ENCODE measurements around the gene TXNRD2.

DNA sequence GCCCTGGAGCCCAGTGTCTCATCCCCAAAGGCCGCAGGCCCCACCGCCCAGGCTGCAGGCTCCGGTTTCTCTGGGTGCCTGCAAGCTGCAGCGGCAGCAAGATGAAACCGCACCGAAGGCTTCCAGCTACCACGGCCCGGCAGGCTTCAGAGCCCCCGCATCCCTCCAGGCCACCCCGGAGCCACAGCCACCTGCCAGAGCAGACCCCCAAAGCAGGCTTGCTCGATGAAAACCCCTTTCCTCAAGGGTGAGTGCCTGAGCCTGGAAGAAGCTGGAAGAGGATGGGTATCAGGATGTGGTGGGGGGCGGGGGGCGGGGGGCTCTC is 62.4 kb downstream of the TXNRD2 start:
- TF ChIP-seq, protein P1, sequence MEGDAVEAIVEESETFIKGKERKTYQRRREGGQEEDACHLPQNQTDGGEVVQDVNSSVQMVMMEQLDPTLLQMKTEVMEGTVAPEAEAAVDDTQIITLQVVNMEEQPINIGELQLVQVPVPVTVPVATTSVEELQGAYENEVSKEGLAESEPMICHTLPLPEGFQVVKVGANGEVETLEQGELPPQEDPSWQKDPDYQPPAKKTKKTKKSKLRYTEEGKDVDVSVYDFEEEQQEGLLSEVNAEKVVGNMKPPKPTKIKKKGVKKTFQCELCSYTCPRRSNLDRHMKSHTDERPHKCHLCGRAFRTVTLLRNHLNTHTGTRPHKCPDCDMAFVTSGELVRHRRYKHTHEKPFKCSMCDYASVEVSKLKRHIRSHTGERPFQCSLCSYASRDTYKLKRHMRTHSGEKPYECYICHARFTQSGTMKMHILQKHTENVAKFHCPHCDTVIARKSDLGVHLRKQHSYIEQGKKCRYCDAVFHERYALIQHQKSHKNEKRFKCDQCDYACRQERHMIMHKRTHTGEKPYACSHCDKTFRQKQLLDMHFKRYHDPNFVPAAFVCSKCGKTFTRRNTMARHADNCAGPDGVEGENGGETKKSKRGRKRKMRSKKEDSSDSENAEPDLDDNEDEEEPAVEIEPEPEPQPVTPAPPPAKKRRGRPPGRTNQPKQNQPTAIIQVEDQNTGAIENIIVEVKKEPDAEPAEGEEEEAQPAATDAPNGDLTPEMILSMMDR (IDR thresholded peaks at IDR 0.05) = no peak
- TF ChIP-seq POLR2A (IDR thresholded peaks at IDR 0.05) = no peak

Data from thyroid gland (tissue), 4 donors.